Activated CD8-positive, alpha-beta memory T cell treated with anti-CD3 and anti-CD28 coated beads, Interleukin-2, amount 10 ng/mL, durations not matched to agents 7 days and 5 days (primary cell): ENCODE measurements around the gene MEGF8. TPM values are rescaled to one million over a fixed set of nuclear protein-coding genes. Genes with fewer than 3 reads are reported as not detected.

Experiments used
- ATAC-seq: fragments of 150-1000 bp; cut with Tn5 transposase; one replicate; pipeline ENCODE4 v1.10.0; 2021; ENCODE audit warnings: moderate library complexity
- CTCF ChIA-PET: fragments of 350-600 bp; sonication (Branson Sonifier 250); formaldehyde crosslinking; loops from one replicate; lab custom pipeline; 2021; ENCODE audit warnings: antibody characterized with exemption; lab: Charles Lee
- DNase-seq: peaks from one replicate; pipeline ENCODE4 v3.0.0-alpha.2; 2020
- H3K27ac Mint-ChIP-seq: one replicate; pipeline ENCODE4 v1.8.0; 2021; ENCODE audit warnings: mild to moderate bottlenecking, mixed read lengths
- H3K27me3 Mint-ChIP-seq: one replicate; pipeline ENCODE4 v1.8.0; 2021; ENCODE audit warnings: mixed read lengths
- H3K36me3 Mint-ChIP-seq: one replicate; pipeline ENCODE4 v1.8.0; 2021; ENCODE audit warnings: mild to moderate bottlenecking, mixed read lengths
- H3K4me1 Mint-ChIP-seq: one replicate; pipeline ENCODE4 v1.8.0; 2021; ENCODE audit warnings: mixed read lengths
- H3K4me3 Mint-ChIP-seq: one replicate; pipeline ENCODE4 v1.8.0; 2021; ENCODE audit warnings: mild to moderate bottlenecking, moderate library complexity, mixed read lengths
- H3K9me3 Mint-ChIP-seq: one replicate; pipeline ENCODE4 v1.8.0; 2022; ENCODE audit warnings: low read depth, mixed read lengths
- total RNA-seq, 2 experiments: library from RNA; stranded (reverse); gene quantifications; one replicate each; pipeline ENCODE4 v1.2.3, GENCODE V29; 2021

The MEGF8 gene
- total RNA-seq, 2 experiments from 2014 or later: 6.5 TPM

DNA sequence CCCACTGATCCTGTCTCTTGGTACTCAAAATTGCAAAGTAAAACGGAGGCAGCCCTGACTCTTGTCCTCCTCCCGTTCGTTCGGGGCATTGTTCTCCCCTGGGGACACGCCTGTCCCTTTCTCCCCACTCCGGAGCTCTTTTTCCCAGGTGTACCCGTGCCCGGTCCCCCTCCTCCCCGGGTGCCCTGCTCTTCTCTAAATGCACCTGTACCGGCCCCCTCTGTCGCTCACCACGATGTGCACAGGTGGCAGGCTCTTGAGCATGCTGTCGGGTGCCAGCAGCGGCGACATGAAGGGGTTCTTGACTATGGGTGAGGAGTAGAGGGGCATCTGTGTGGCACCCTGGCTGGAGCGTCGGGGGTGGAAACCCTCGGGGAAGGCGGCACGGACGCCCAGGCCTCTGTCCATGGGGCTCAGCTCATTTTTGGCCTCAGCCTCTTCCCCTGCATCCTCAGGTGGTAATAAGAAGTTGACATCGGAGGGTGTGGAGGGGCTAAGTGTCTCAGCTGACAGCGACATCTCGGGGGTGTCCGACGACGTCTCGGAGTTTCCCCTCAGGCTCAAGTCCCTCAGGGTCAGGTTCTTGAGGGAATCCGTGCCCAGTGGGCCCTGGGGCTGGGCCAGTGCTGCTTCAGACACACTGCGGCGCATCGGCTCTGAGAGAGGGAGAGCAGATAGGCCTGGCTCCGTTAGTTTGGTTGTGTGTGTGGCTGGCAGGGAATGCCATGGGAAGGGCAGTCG is 77.1 kb downstream of the MEGF8 start:
- no peak for ATAC-seq
- CTCF ChIA-PET: interaction anchor here (1.0 to 5.9 kb wide), 6 partner anchors 17 to 294 kb away, joined by 3 to 29 read pairs (median 10); partner anchors contain the start of gene CEACAM1

DNA sequence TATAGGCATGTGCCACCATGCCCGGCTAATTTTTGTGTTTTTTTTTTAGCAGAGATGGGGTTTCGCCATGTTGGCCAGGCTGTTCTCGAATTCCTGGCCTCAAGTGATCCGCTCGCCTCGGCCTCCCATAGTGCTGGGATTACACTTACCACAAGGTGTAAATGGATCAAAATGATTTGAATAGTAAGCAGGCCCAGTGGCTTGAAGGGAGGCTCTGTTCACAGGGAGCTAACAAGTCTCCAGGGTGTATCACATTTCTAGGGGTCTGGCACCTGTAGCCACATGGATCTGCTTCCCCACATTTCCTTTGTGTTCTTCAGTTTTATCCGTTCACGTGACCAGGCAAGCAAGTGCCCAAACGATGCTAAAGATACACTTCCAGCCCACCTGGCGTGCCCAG is 78.2 kb downstream of the MEGF8 start:
- ATAC-seq (no peak), DNase-seq (no peak)
- CTCF ChIA-PET: interaction anchor here (0.6 to 0.7 kb wide), 2 partner anchors 37 to 101 kb away, joined by 4 read pairs; partner anchors contain the start of gene PAFAH1B3
- no peaks in the 10 kb centered on the region for H3K27me3 Mint-ChIP-seq
- peaks cover 21% of the 10 kb centered on the region for H3K36me3 Mint-ChIP-seq
- H3K4me1 Mint-ChIP-seq: peaks cover 18% of the 10 kb centered on the region
- H3K9me3 Mint-ChIP-seq: no peaks in the 10 kb centered on the region
- no peak overlapping the region for H3K4me3 Mint-ChIP-seq
- no peak overlapping the region for H3K27ac Mint-ChIP-seq

More for the DNA sequence above, 77.1 kb downstream of the MEGF8 start:
- peaks cover 24% of the 10 kb centered on the region for H3K4me1 Mint-ChIP-seq
- no peaks in the 10 kb centered on the region for H3K27me3 Mint-ChIP-seq
- H3K4me3 Mint-ChIP-seq: no peak overlapping the region
- no peaks in the 10 kb centered on the region for H3K9me3 Mint-ChIP-seq
- no peak overlapping the region for H3K27ac Mint-ChIP-seq
- DNase-seq: no peak
- H3K36me3 Mint-ChIP-seq: peaks cover 19% of the 10 kb centered on the region

DNA sequence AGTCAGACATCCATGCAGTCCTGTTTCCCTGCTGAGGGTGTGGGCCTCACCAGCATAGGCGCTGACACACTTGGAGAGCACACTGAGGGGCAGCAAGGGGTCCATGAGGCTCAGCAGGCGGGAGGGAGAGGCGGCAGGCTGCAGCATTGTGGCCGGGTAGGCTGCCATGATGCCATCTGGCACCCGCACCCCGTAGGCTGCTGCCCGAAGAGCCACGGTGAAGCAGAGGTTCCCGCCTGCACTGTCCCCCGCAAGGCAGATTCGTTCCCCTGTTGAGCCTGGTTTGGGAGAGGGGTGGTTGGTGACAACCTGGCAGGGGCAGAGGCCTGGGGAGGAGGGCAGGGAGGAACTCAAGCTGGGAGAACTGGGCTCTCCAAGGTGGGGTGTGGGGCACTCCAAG is 80.7 kb downstream of the MEGF8 start:
- Mint-ChIP-seq H3K9me3 (no peaks in the 10 kb centered on the region), H3K4me1 (peaks cover 11% of the 10 kb centered on the region), H3K4me3 (no peak overlapping the region), H3K36me3 (peaks cover 21% of the 10 kb centered on the region), H3K27ac (no peak overlapping the region), H3K27me3 (no peaks in the 10 kb centered on the region)
- DNase-seq: no peak
- CTCF ChIA-PET: interaction anchor here (1.5 to 1.8 kb wide), 2 partner anchors 14 to 18 kb away, joined by 4 to 6 read pairs; no protein-coding TSS in a partner anchor
- ATAC-seq: no peak

DNA sequence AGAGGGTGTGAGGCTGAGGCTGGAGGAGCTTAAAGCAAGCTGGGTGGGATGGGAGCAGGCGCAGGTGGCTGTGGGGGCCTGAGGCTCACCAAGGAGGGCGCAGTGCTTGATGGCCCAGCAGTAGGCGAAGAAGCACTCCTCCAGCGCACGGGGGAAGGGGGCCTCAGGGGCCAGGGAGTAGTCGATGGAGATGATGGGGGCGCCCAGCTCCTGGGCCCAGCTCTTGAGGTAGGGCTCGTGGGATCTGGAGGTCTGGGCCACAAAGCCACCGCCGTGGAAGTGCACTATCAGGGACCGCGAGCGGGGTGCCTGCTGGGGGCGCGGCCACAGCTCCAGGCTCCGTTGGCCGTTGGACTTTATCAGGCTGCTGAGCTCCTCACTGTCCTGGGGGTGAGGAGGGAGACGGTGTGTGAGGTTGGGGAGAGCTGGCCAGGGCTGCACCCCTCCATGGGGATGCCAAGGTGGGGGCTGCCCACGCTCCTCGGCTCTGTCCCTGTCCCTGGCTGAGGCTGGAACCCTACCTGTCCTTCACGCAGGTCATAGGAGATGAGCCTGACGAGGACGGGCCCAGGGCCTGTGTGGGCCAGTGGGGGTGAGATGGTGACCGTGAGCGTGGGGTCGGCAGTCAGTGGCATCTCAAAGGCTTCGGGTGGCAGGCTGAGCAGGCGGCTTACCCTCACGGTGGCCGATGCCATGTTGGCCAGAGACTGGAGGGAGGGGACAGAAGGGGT is 81.8 kb downstream of the MEGF8 start:
- Mint-ChIP-seq H3K4me3 (no peak overlapping the region), H3K27ac (no peak overlapping the region), H3K36me3 (peaks cover 21% of the 10 kb centered on the region), H3K4me1 (peaks cover 2% of the 10 kb centered on the region), H3K27me3 (no peaks in the 10 kb centered on the region), H3K9me3 (no peaks in the 10 kb centered on the region)
- no peak for ATAC-seq
- CTCF ChIA-PET: interaction anchor here (1.5 to 1.8 kb wide), 3 partner anchors 13 to 34 kb away, joined by 3 to 6 read pairs (median 4); no protein-coding TSS in a partner anchor
- DNase-seq: no peak

DNA sequence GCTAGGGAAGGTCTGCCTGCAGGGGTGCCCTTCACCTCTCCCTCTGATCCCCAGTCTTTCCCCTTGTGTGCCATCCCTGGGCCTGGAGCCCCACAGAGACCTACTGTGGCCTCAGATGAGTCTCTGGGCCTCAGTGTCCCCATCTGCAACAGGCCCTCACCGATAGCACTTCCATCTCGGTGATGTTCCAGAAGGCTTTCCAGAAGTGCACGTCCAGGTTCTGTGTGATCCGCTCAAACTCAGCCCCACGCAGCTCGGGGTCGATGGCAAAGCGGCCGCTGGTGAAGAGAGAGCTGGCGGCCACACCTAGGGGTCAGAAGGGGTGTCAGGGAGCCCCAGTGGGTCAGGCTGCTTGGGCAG is 82.4 kb downstream of the MEGF8 start:
- Mint-ChIP-seq H3K27me3 (no peaks in the 10 kb centered on the region), H3K36me3 (peaks cover 21% of the 10 kb centered on the region), H3K9me3 (no peaks in the 10 kb centered on the region), H3K4me1 (peaks cover under 1% of the 10 kb centered on the region), H3K27ac (no peak overlapping the region), H3K4me3 (no peak overlapping the region)
- CTCF ChIA-PET: interaction anchor here (1.6 to 1.8 kb wide), 2 partner anchors 12 to 33 kb away, joined by 3 to 6 read pairs; no protein-coding TSS in a partner anchor
- no peak for DNase-seq
- ATAC-seq: no peak

DNA sequence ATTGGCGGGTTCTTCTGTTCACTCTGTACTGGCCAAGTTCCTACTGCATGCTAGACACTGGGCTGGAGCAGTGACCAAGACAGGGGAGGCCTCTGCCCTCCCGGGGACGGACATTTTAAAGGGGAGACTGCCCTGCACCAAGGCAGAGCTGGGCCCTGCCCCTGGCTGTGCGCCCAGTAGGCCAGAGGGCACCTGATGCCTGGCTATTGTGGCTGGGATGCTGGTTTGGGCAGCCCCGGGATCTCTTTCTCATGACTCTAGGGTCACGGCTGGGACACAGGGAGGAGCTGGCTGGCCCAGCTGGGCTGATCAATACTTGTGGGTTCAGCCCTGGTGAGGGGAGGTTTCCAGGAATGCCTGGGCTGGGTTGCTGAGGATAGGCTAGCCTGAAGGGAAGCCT is 84.0 kb downstream of the MEGF8 start:
- CTCF ChIA-PET: no interaction called here
- no peaks in the 10 kb centered on the region for H3K9me3 Mint-ChIP-seq
- no peaks in the 10 kb centered on the region for H3K27me3 Mint-ChIP-seq
- no peak overlapping the region for H3K27ac Mint-ChIP-seq
- no peaks in the 10 kb centered on the region for H3K4me1 Mint-ChIP-seq
- no peak overlapping the region for H3K4me3 Mint-ChIP-seq
- ATAC-seq: no peak
- DNase-seq: no peak
- H3K36me3 Mint-ChIP-seq: peaks cover 15% of the 10 kb centered on the region

DNA sequence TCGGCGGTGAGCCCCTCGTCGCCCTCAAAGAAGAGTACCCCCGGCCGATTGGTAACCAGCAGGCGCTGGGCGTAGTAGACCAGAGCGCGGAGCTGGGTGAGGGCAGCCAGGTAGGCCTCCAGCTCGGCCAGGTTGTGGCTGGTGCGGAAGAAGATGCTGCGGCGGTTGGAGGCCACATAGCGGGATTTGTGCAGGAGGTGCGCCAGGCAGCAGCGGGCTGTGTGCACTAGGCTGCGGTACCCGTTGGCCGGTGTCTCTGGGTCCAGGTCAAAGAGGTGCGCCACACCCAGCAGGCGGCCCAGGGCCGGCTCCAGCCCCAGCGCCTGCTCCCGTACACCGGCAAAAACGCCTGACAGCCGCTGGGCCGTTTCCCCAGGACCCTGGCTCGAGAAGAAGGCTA is 84.9 kb downstream of the MEGF8 start:
- CTCF ChIA-PET: interaction anchor here (1.1 kb wide), 1 partner anchor 23 kb away, joined by 3 read pairs; no protein-coding TSS in a partner anchor
- no peak overlapping the region for H3K4me3 Mint-ChIP-seq
- H3K27ac Mint-ChIP-seq: no peak overlapping the region
- H3K27me3 Mint-ChIP-seq: no peaks in the 10 kb centered on the region
- no peak for ATAC-seq
- H3K4me1 Mint-ChIP-seq: no peaks in the 10 kb centered on the region
- no peak for DNase-seq
- no peaks in the 10 kb centered on the region for H3K9me3 Mint-ChIP-seq
- H3K36me3 Mint-ChIP-seq: peaks cover 10% of the 10 kb centered on the region

DNA sequence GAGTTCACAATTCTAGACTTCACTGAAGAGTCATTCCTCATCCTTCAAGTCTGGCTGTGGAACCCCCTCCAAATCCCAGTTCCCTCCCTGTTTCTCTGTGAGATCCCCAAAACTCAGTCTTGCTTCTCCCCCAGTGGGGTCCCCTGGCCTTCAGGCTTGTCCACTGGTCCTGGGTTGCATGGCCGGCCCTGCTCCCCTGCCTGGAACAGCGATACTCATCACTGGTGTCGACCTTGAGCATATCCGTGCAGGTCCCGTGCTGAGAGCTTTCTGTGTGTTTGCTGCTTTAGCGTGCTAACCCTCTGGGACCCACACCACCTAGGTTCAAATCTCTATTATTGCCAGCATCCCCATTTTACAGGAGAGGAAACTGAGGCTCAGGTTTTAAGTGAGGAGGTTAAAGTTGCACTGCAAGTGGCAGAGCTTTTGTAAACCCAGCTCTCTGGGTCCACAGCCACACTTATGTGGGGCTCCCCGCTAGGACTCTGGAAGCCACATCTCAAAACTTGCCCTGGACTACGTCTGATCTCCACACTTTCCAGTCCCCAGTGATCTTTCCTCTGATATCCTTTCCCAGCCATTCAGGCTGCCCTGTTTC is 86.2 kb downstream of the MEGF8 start:
- peaks cover 6% of the 10 kb centered on the region for H3K36me3 Mint-ChIP-seq
- H3K9me3 Mint-ChIP-seq: no peaks in the 10 kb centered on the region
- no peak for ATAC-seq
- H3K4me3 Mint-ChIP-seq: no peak overlapping the region
- no peak for DNase-seq
- H3K27me3 Mint-ChIP-seq: no peaks in the 10 kb centered on the region
- CTCF ChIA-PET: interaction anchor here (1.1 to 1.4 kb wide), 3 partner anchors 8 to 21 kb away, joined by 3 to 6 read pairs (median 3); no protein-coding TSS in a partner anchor
- H3K27ac Mint-ChIP-seq: no peak overlapping the region
- no peaks in the 10 kb centered on the region for H3K4me1 Mint-ChIP-seq

DNA sequence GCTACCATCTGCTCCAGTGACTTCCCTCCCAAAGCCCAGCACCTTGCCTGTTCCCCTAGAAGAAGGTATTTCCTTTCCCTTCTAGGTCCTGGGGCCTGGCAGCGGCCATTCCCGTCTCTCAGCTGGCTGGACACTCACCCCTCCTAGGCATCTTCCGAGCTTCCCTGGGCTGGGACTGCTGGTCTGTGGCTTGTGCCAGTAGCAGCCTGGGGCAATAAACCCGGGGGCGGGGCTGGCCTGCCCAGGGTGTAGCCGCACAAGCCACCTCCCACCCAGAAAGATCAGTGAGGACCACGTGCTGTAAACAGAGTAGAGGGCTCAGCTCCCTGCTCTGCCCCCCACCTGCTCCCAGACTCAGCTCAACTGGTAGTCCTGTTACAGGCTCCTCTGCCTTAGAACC is 86.8 kb downstream of the MEGF8 start:
- CTCF ChIA-PET: interaction anchor here (1.4 to 1.6 kb wide), 2 partner anchors 11 to 26 kb away, joined by 4 to 6 read pairs; no protein-coding TSS in a partner anchor
- no peak for DNase-seq

DNA sequence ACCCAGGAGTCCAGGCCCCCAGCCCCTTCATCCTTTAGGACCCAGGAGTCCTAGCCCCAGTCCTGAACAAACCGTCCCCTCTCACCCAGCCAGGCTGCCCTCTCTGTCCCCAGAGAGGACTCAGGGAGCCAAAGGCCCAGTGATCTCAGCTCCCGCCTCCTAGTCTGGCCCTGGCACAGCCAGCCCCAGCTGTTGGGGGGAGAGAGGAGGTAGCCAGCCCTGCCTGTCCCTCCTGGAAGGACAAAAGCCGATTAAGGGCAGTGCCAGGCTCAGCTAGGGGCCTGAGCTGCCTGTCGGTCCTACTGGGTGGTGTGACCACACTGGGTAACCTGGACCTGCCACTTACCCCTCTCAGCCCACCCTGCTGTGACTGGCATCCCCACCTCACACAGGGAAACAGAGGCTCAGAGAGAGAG is 87.2 kb downstream of the MEGF8 start:
- H3K27ac Mint-ChIP-seq: no peak overlapping the region

More for the DNA sequence above, 86.8 kb downstream of the MEGF8 start:
- H3K27ac Mint-ChIP-seq: no peak overlapping the region
- peaks cover 6% of the 10 kb centered on the region for H3K36me3 Mint-ChIP-seq
- no peaks in the 10 kb centered on the region for H3K9me3 Mint-ChIP-seq
- ATAC-seq: no peak
- no peaks in the 10 kb centered on the region for H3K27me3 Mint-ChIP-seq
- no peaks in the 10 kb centered on the region for H3K4me1 Mint-ChIP-seq
- H3K4me3 Mint-ChIP-seq: no peak overlapping the region

DNA sequence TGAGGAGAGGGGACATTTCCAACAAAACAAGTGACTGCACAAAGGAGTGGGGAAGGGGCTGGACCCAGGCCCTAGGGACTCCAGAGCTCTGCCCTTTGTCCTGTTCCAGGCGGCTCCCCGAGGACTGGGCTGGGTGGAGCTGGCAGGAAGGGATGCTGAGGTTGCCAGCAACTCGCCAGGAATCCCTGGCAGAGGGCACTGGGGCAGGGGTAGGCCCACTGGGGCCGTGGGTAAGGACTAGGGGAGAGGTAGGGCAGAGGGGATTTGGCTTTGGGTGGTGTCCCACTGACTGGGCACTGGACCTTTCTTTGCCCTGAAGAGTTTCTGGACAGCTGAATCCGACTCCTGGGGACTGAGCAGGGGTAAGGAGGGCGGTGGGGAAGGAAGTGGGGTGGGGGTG is 93.9 kb downstream of the MEGF8 start:
- Mint-ChIP-seq H3K27me3 (no peaks in the 10 kb centered on the region), H3K9me3 (no peaks in the 10 kb centered on the region), H3K27ac (no peak overlapping the region), H3K36me3 (peaks cover 5% of the 10 kb centered on the region), H3K4me1 (peaks cover 35% of the 10 kb centered on the region), H3K4me3 (no peak overlapping the region)
- CTCF ChIA-PET: interaction anchor here (0.6 to 6.3 kb wide), 12 partner anchors 8 to 296 kb away, joined by 3 to 67 read pairs (median 5); partner anchors contain the start of genes CXCL17, PAFAH1B3 and PRR19
- ATAC-seq (no peak), DNase-seq (no peak)

More for the DNA sequence above, 87.2 kb downstream of the MEGF8 start:
- Mint-ChIP-seq H3K4me3 (no peak overlapping the region), H3K36me3 (peaks cover 6% of the 10 kb centered on the region), H3K27me3 (no peaks in the 10 kb centered on the region), H3K9me3 (no peaks in the 10 kb centered on the region), H3K4me1 (no peaks in the 10 kb centered on the region)
- DNase-seq: no peak
- CTCF ChIA-PET: interaction anchor here (0.9 to 1.6 kb wide), 2 partner anchors 12 to 26 kb away, joined by 3 to 4 read pairs; no protein-coding TSS in a partner anchor
- no peak for ATAC-seq

DNA sequence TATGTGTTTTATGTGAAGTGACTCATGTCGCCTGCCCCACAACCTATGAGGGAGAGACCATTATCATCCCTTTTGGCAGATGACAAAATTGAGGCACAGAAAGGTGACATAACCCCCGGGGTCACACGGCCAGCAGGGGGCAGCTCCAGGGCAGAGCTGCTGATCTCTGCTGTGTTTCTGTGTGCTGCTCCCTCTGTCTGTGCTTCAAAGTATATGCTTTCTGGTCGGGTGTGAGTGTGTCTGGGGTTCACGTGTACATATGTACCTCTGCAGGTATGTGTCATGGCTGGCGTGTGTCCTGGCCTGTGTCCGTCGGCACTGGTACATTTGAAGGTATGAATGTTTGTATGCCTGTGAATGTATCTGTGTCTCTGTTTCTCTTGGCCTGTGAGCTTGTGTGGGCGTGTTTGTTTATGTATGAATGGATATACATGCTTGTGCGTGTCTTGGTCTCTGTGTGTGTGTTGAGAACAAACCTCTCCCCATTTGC is 94.7 kb downstream of the MEGF8 start:
- ATAC-seq (peak; percentile 37), DNase-seq (peak; percentile 88)
- Mint-ChIP-seq H3K9me3 (no peaks in the 10 kb centered on the region), H3K4me3 (no peak overlapping the region), H3K27me3 (peaks cover 3% of the 10 kb centered on the region), H3K27ac (peak overlapping the region; percentile 52), H3K4me1 (peaks cover 38% of the 10 kb centered on the region), H3K36me3 (peaks cover 5% of the 10 kb centered on the region)
- CTCF ChIA-PET: interaction anchor here (0.6 to 6.3 kb wide), 25 partner anchors 9 to 1757 kb away, joined by 3 to 67 read pairs (median 4); partner anchors contain the start of genes CEACAM1, CXCL17, PAFAH1B3 and PRR19
